Heart left ventricle (tissue), 16 donors: ENCODE measurements around the gene HDLBP. TPM values are rescaled to one million over a fixed set of nuclear protein-coding genes. Genes with fewer than 3 reads are reported as not detected.
A peak's percentile ranks its signal among the peaks of the same experiment; 100 is the strongest.

Experiments
- ATAC-seq, 4 donors: fragments of 200-7000 bp; cut with Tn5 transposase; one replicate each; pipeline ENCODE4 v1.9.1; 2020 to 2022; ENCODE audit warnings: moderate library complexity in 4 of 4, mild to moderate bottlenecking in 3 of 4, moderate number of reproducible peaks in 1 of 4
- DNase-seq, 5 donors: peaks; one replicate each; pipeline ENCODE4 v3.0.0-alpha.2; 2020
- H3K27ac ChIP-seq, 12 donors: fragments of 200-600 bp; sonication (generic) in 4 of 12; one replicate each; pipeline versions ENCODE4 v1.5.0 to v1.8.0; 2016 to 2022; ENCODE audit warnings: mild to moderate bottlenecking in 2 of 12
- H3K27me3 ChIP-seq, 9 donors: fragments of 200-600 bp; sonication (generic) in 2 of 9; one replicate each; pipeline versions ENCODE4 v1.5.1 to v1.8.0; 2016 to 2022; ENCODE audit warnings: mild to moderate bottlenecking in 3 of 9
- H3K36me3 ChIP-seq, 9 donors: fragments of 200-600 bp; sonication (generic) in 2 of 9; one replicate each; pipeline versions ENCODE4 v1.5.0 to v1.8.0; 2018 to 2022; ENCODE audit warnings: mild to moderate bottlenecking in 2 of 9
- H3K4me1 ChIP-seq, 12 donors: fragments of 200-600 bp; sonication (generic) in 4 of 12; one replicate each; pipeline versions ENCODE4 v1.5.0 to v1.8.0; 2016 to 2022; ENCODE audit warnings: mild to moderate bottlenecking in 3 of 12
- H3K4me3 ChIP-seq, 12 donors: fragments of 200-600 bp; sonication (generic) in 4 of 12; one replicate each; pipeline versions ENCODE4 v1.5.0 to v1.8.0; 2017 to 2022; ENCODE audit warnings: mild to moderate bottlenecking in 9 of 12, moderate library complexity in 4 of 12
- H3K9me3 ChIP-seq, 12 donors: fragments of 200-600 bp; sonication (generic) in 4 of 12; one replicate each; pipeline versions ENCODE4 v1.5.0 to v1.8.0; 2016 to 2022; ENCODE audit warnings: mild to moderate bottlenecking in 1 of 12
- POLR2A ChIP-seq, 2 donors: fragments of 450-650 bp; IDR thresholded peaks; one replicate each; pipeline ENCODE4 v1.6.1; 2017; ENCODE audit warnings: antibody characterized with exemption in 2 of 2, mild to moderate bottlenecking in 2 of 2, moderate library complexity in 2 of 2
- whole genome bisulfite sequencing, 4 donors: extraction: QIAGEN DNeasy Blood & Tissue Kit in 2 of 4; methylation state at CpG; one replicate each; pipeline versions ENCODE4 v1.1.5 to v1.1.7; 2013 to 2018; 5-methylcytosine and 5-hydroxymethylcytosine counted together
- intact Hi-C, 10 donors: fragments of 100-400 bp; cut with DNase I; formaldehyde crosslinking; loops; one replicate each; pipeline versions ENCODE4 v1.11.1 to v1.14.2; 2022
- polyA plus RNA-seq, 2 donors: library from polyadenylated mRNA; stranded (reverse); fragments of 200-250 nt; gene quantifications; one replicate each; pipeline ENCODE4 v1.2.3, GENCODE V29; 2013
- total RNA-seq, 9 donors: library from RNA; depleted of rRNA in 2 of 9; stranded (reverse); fragments of >200 nt in 2 of 9; fragmentation: NEBNext Ultra II Directional in 3 of 9; extraction: Animal tissue kit (Norgen Biotek cat#: 25700) in 3 of 9; gene quantifications; one replicate each; pipeline versions ENCODE4 v1.1.0 to v1.2.4, GENCODE V29; 2016 to 2023
- TF ChIP-seq, protein P1 (sequence below), 12 donors: fragments of 200-600 bp; sonication (generic) in 4 of 12; IDR thresholded peaks; one replicate each; pipeline versions ENCODE4 v1.5.0 to v1.8.0; 2018 to 2022; ENCODE audit warnings: antibody characterized with exemption in 12 of 12, mild to moderate bottlenecking in 5 of 12
- donor health status: ischemic (EF 13 %, LVEDD 7.1; RV severe dilation, severe dysfunction).
- donor health status: healthy with polysubstance abuse.
- donor health status: DM: no; HTN: yes; CAD: no.
- donor health status: DM: no; HTN: no; CAD: no.
- donor health status: ischemic (EF 25% LVEDD 6.9; RV normal size, moderate dysfunction).
- donor health status: ischemic (EF 25% LVEDD 5.7; RV mildly dilated, moderate dysfunction).
- donor health status: healthy.
- donor health status: DM: yes; HTN: yes; CAD: no.
- donor health status: ischemic (EF 35%, LVEDD 5.7; RV mildly dilated, moderate dysfunction).
- donor health status: nonischemic (EF 11% LVEDD 7.7; RV severe dilation, severe dysfunction).
- donor health status: DM: yes; HTN: yes; CAD: no.
- donor health status: PGD.
- donor health status: ischemic (EF 29% LVEDD 5.4; RV normal size, mild dysfunction).
- donor health status: nonischemic (EF 23%, LVEDD 6.1; RV moderate dilation, normal function).

HDLBP gene
- total and polyA plus RNA-seq, 11 donors, result 220 to 407 (median 343) TPM

DNA sequence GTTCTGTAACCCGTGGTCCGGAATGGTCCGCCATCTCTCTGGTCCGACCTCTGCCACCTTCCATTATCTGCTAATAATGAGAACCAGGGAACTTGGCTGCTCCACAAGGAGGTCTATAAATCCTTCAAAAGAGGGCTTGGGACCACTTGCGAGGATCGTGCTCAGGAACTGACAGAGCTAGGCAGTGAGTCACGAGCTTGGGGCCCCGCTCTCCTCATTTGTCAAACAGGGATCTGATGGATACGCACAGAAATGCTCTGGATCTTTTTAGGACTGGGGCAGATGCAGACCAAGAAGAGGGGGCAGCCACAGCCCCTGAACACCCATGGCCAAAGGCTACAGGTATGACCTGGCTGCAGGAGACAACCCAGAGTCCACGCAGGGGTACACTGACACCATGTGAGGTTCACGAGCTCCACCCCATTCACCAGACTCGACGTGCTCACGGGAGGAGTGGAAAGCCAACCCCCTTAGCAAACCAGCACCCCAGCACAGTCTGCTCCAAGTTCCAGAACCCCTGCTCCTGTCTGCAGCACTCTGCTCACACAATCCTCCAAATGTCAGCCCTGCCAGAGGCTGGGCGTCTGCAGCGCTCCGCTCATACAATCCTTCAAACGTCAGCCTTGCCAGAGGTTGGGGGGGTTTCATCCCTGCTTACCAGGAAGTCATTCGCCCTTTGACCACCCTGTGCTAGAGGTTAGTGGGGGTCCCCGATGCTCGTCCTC lies 81.2 kb downstream of the HDLBP start:
- Histone ChIP-seq H3K36me3 (peaks cover 8 to 100% (median 98%) of the 10 kb centered on the region in 9 donors), H3K4me1 (peaks cover 0 to 5% (median 0%) of the 10 kb centered on the region in 12 donors), H3K4me3 (no peak overlapping the region), H3K9me3 (no peaks in the 10 kb centered on the region), H3K27ac (no peak overlapping the region), H3K27me3 (no peaks in the 10 kb centered on the region)
- 87 to 93% (median 89%) methylated on average over 16 to 21 of the region's 21 CpGs for WGBS, 4 donors
- DNase-seq, result peak in 1 of 5 donors; percentile 27
- TF ChIP-seq, protein P1, sequence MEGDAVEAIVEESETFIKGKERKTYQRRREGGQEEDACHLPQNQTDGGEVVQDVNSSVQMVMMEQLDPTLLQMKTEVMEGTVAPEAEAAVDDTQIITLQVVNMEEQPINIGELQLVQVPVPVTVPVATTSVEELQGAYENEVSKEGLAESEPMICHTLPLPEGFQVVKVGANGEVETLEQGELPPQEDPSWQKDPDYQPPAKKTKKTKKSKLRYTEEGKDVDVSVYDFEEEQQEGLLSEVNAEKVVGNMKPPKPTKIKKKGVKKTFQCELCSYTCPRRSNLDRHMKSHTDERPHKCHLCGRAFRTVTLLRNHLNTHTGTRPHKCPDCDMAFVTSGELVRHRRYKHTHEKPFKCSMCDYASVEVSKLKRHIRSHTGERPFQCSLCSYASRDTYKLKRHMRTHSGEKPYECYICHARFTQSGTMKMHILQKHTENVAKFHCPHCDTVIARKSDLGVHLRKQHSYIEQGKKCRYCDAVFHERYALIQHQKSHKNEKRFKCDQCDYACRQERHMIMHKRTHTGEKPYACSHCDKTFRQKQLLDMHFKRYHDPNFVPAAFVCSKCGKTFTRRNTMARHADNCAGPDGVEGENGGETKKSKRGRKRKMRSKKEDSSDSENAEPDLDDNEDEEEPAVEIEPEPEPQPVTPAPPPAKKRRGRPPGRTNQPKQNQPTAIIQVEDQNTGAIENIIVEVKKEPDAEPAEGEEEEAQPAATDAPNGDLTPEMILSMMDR (IDR thresholded peaks at IDR 0.05), result no peak
- intact Hi-C loops, result no loop called here
- ATAC-seq, result no peak

DNA sequence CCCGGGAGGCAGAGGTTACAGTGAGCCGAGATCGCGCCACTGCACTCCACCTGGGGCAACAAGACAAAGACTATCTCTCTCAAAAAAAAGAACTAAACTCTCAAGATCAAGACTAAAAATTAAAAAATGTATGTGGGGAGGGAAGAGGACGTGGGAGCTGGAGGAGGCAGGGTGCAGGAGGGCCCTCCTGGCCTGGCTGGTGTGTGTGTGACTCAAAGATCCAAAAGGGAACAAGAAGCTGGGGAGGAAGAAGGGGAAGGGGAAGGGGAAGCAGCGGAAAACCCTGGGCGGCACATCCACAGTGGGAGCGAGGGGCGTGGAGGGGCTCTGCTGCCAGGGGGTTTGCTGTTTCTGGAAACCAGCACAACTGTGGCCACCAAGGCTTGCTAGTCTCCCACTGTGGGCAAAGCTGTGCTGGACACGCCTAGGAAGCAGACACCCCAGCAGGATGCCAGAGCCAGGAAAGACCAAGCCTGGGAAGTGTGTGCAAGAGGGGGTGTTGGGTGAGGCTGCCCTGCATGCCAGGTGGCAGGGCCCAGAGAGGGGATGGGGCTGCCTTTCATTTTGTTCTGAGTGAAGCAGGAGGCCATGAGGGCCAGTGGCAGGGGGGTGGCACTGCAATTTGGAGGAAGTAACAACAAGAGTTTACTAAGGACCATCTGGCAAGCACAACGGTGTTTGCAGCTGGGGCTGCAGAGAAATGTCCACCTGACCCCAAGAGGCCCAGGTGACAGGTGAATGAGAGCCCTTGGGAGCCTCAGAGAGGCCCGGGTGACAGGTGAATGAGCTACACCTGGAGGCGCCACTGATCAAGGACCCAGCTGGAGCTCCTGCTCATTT lies 82.5 kb downstream of the HDLBP start:
- ATAC-seq, result no peak
- DNase-seq, result peak in 1 of 5 donors; percentile 28

DNA sequence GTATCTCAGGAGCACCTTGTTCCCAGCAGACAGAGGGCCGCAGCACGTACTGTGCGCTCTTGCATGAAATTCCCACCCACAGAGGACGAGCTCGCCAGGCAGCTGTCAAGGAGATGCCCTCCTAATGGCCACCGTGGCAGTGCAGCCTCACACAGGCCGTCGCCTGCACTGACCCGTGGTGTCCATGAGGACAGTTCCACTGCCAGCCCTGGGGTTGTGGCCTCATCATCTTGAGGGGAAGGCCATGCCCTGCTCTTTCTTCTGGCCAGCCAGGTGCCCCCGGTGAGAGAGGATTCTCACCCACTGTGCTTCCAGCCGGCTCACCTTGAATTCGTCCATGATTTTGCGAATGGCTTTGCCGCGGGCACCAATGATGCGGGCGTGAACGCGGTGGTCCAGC lies 85.0 kb downstream of the HDLBP start:
- ATAC-seq (no peak), DNase-seq (peak in 1 of 5 donors; percentile 42)
- WGBS, 4 donors, result 92 to 96% (median 94%) methylated on average over 18 to 19 of the region's 19 CpGs
- Histone ChIP-seq H3K9me3 (no peaks in the 10 kb centered on the region), H3K27me3 (no peaks in the 10 kb centered on the region), H3K4me3 (no peak overlapping the region), H3K27ac (no peak overlapping the region), H3K36me3 (peaks cover 3 to 99% (median 95%) of the 10 kb centered on the region in 9 donors), H3K4me1 (peaks cover 0 to 29% (median 0%) of the 10 kb centered on the region in 12 donors)
- TF ChIP-seq, protein P1 (IDR thresholded peaks at IDR 0.05), result no peak
- TF ChIP-seq POLR2A (IDR thresholded peaks at IDR 0.05), result no peak
- intact Hi-C loops, result no loop called here

More for the DNA sequence above, 82.5 kb downstream of the HDLBP start:
- no peak overlapping the region for H3K4me3 ChIP-seq
- no peaks in the 10 kb centered on the region for H3K9me3 ChIP-seq
- H3K36me3 ChIP-seq, result peaks cover 3 to 100% (median 98%) of the 10 kb centered on the region in 9 donors
- no peak overlapping the region for H3K27ac ChIP-seq
- H3K4me1 ChIP-seq, result peaks cover 0 to 17% (median 0%) of the 10 kb centered on the region in 12 donors
- TF ChIP-seq, protein P1 (IDR thresholded peaks at IDR 0.05), result no peak
- no peak for TF ChIP-seq POLR2A (IDR thresholded peaks at IDR 0.05)
- 84 to 91% (median 90%) methylated on average over 13 of the region's 13 CpGs for WGBS, 4 donors
- intact Hi-C loops, result no loop called here
- H3K27me3 ChIP-seq, result no peaks in the 10 kb centered on the region
